Tibial artery (tissue), 4 donors: Measurements from ENCODE around the gene TFPI.
A peak's percentile ranks its signal among the peaks of the same experiment; 100 is the strongest.

Source experiments
- DNase-seq, 2 donors: peaks; one replicate each; pipeline ENCODE4 v3.0.0-alpha.2; 2019
- H3K27ac ChIP-seq, 2 donors: fragments of 200-600 bp; sonication (generic) in 1 of 2; 1 replicate in 1 of 2; 2 replicates in 1 of 2; pipeline ENCODE4 v1.5.1; 2018 to 2019; ENCODE audit warnings: mild to moderate bottlenecking in 1 of 2
- H3K27me3 ChIP-seq, 2 donors: fragments of 200-600 bp; sonication (generic) in 1 of 2; one replicate each; pipeline versions ENCODE4 v1.5.1 to v1.6.0; 2016 to 2019
- H3K36me3 ChIP-seq, 3 donors: fragments of 200-600 bp; sonication (generic) in 2 of 3; one replicate each; pipeline ENCODE4 v1.5.1; 2016 to 2019; ENCODE audit warnings: mild to moderate bottlenecking in 2 of 3
- H3K4me1 ChIP-seq, 4 donors: fragments of 200-600 bp; sonication (generic) in 2 of 4; 1 replicate in 3 of 4; 2 replicates in 1 of 4; pipeline ENCODE4 v1.5.1; 2016 to 2019
- H3K4me3 ChIP-seq, 2 donors: fragments of 200-600 bp; sonication (generic) in 1 of 2; 1 replicate in 1 of 2; 2 replicates in 1 of 2; pipeline ENCODE4 v1.5.1; 2018 to 2019; ENCODE audit warnings: mild to moderate bottlenecking in 2 of 2
- H3K9me3 ChIP-seq, 3 donors: fragments of 200-600 bp; sonication (generic) in 1 of 3; one replicate each; pipeline ENCODE4 v1.5.1; 2016 to 2019
- intact Hi-C: fragments of 100-400 bp; cut with DNase I; formaldehyde crosslinking; loops from one replicate; pipeline ENCODE4 v1.15.0; 2023; ENCODE audit warnings: low total_unique reads
- TF ChIP-seq, protein P1 (sequence below), 2 experiments: fragments of 200-600 bp in 1 of 2; fragments of 450-650 bp in 1 of 2; IDR thresholded peaks; one replicate each; pipeline ENCODE4 v1.5.1; 2017 to 2019; ENCODE audit warnings: antibody characterized with exemption in 2 of 2, mild to moderate bottlenecking in 1 of 2, moderate library complexity in 1 of 2

The TFPI gene

DNA sequence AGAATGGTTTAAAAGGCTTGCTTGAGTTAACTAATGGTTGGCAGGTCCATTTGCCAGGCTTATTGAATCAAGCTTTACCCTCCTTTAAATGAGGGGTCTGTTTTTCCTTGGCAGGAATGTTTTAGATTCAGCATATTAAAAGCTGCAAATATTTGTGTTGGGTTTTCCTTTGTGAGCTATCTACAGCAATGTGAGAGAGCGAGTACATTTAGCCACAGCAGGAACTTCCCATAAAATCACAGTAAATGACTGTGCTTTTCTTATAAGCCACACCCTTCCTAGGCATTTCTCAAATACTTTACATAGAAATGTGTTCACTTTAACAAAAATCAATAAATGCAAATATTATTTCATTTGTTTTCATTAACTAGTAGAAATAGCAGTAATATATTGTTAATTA lies 130.1 kb downstream of the TFPI start:
- Histone ChIP-seq H3K4me1 (peaks cover 0 to 53% (median 7%) of the 10 kb centered on the region in 4 donors), H3K9me3 (no peaks in the 10 kb centered on the region), H3K36me3 (no peaks in the 10 kb centered on the region), H3K27ac (no peak overlapping the region), H3K27me3 (no peaks in the 10 kb centered on the region), H3K4me3 (no peak overlapping the region)
- TF ChIP-seq, protein P1, sequence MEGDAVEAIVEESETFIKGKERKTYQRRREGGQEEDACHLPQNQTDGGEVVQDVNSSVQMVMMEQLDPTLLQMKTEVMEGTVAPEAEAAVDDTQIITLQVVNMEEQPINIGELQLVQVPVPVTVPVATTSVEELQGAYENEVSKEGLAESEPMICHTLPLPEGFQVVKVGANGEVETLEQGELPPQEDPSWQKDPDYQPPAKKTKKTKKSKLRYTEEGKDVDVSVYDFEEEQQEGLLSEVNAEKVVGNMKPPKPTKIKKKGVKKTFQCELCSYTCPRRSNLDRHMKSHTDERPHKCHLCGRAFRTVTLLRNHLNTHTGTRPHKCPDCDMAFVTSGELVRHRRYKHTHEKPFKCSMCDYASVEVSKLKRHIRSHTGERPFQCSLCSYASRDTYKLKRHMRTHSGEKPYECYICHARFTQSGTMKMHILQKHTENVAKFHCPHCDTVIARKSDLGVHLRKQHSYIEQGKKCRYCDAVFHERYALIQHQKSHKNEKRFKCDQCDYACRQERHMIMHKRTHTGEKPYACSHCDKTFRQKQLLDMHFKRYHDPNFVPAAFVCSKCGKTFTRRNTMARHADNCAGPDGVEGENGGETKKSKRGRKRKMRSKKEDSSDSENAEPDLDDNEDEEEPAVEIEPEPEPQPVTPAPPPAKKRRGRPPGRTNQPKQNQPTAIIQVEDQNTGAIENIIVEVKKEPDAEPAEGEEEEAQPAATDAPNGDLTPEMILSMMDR (IDR thresholded peaks at IDR 0.05) = no peak
- DNase-seq = no peak
- intact Hi-C loops = no loop called here

DNA sequence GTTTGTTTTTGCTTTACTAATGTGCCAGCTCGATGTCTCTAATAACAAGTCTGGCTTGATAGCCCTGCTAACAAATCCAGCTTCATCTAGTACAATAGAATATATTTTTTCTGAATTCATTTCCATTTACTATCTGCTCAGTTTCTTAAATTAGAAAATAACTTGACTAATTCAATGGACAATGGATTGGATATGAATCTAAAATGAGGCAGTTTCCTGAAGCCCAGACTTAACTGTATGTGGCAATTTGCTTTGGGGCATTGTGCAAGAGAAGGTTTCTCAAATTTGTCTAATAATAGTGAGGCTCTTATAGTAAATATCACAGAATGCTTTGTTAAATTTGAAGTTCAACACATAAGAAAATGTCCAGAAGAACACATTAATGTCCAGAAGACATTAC lies 132.0 kb downstream of the TFPI start:
- Histone ChIP-seq H3K4me3 (no peak overlapping the region), H3K36me3 (no peaks in the 10 kb centered on the region), H3K27me3 (no peaks in the 10 kb centered on the region), H3K9me3 (no peaks in the 10 kb centered on the region), H3K4me1 (peaks cover 0 to 53% (median 7%) of the 10 kb centered on the region in 4 donors), H3K27ac (no peak overlapping the region)
- intact Hi-C loops = no loop called here
- TF ChIP-seq, protein P1 (IDR thresholded peaks at IDR 0.05) = no peak
- DNase-seq = no peak

DNA sequence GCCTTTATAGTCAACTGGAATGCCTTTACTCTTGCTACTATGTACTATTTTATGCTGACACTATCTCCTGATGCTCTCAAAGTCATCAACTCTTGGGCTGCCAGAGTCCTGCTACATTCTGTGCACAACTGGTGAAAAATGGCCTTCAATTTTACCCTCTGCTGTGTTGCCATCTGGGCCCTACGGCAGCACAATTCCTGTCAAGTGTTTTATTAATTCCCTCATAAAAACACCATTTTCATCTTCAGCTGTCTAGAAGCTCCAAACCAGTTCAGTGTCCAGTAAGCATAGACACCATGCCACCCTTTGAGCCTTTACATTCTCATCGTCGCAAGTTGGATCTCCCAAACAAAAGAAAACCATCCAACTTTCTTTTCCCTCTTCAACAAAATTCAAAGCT lies 132.7 kb downstream of the TFPI start:
- DNase-seq = no peak
- intact Hi-C loops = no loop called here
- TF ChIP-seq, protein P1 (IDR thresholded peaks at IDR 0.05) = no peak
- H3K27ac ChIP-seq = no peak overlapping the region
- no peaks in the 10 kb centered on the region for H3K27me3 ChIP-seq
- H3K9me3 ChIP-seq = no peaks in the 10 kb centered on the region
- H3K4me1 ChIP-seq = peaks cover 0 to 56% (median 7%) of the 10 kb centered on the region in 4 donors
- H3K4me3 ChIP-seq = no peak overlapping the region
- H3K36me3 ChIP-seq = no peaks in the 10 kb centered on the region

DNA sequence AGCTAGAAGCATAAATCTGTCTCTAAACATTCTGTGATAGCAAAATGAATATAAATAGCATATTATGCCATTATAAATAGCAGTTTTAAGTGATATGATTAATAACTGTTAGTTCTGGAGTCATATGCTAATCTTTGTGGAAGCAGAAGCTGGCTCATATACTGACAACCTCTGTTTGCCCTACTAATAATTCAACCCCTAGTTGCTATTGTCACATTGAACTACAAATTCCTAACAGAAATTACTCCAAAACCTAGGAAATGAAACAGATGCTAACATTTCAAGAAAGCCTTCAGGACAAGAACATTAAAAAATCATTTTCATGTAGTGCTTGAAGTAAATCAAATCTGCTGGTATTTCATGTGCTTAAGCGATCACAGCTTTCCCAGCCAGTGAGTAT lies 134.4 kb downstream of the TFPI start:
- peak overlapping the region; percentile 16 to 45 for H3K27ac ChIP-seq
- no peak overlapping the region for H3K4me3 ChIP-seq
- TF ChIP-seq, protein P1 (IDR thresholded peaks at IDR 0.05) = no peak
- no peaks in the 10 kb centered on the region for H3K36me3 ChIP-seq
- no peaks in the 10 kb centered on the region for H3K27me3 ChIP-seq
- DNase-seq = no peak
- no peaks in the 10 kb centered on the region for H3K9me3 ChIP-seq
- H3K4me1 ChIP-seq = peaks cover 0 to 56% (median 7%) of the 10 kb centered on the region in 4 donors
- intact Hi-C loops = no loop called here

DNA sequence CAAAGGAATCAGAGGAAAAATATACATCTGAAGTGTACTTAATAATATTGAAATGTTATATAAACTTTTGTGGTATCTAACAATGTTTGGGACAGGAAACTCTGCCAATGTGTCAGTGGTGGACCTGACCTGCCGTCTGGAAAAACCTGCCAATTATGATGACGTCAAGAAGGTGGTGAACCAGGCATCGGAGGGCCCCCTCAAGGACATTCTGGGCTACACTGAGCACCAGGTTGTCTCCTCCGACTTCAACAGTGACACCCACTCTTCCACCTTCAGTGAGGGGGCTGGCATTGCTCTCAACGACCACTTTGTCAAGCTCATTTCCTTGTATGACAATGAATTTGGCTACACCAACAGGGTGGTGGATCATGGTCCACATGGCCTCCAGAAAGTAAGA lies 138.8 kb downstream of the TFPI start:
- Histone ChIP-seq H3K4me3 (no peak overlapping the region), H3K27me3 (no peaks in the 10 kb centered on the region), H3K27ac (no peak overlapping the region), H3K4me1 (peaks cover 0 to 19% (median 4%) of the 10 kb centered on the region in 4 donors), H3K36me3 (peaks cover 0 to 10% (median 0%) of the 10 kb centered on the region in 3 donors), H3K9me3 (peaks cover 0 to 9% (median 0%) of the 10 kb centered on the region in 3 donors)
- DNase-seq = no peak
- TF ChIP-seq, protein P1 (IDR thresholded peaks at IDR 0.05) = no peak
- intact Hi-C loops = no loop called here
